Measurements from ENCODE around the gene ABCA3.

Gene ABCA3

DNA sequence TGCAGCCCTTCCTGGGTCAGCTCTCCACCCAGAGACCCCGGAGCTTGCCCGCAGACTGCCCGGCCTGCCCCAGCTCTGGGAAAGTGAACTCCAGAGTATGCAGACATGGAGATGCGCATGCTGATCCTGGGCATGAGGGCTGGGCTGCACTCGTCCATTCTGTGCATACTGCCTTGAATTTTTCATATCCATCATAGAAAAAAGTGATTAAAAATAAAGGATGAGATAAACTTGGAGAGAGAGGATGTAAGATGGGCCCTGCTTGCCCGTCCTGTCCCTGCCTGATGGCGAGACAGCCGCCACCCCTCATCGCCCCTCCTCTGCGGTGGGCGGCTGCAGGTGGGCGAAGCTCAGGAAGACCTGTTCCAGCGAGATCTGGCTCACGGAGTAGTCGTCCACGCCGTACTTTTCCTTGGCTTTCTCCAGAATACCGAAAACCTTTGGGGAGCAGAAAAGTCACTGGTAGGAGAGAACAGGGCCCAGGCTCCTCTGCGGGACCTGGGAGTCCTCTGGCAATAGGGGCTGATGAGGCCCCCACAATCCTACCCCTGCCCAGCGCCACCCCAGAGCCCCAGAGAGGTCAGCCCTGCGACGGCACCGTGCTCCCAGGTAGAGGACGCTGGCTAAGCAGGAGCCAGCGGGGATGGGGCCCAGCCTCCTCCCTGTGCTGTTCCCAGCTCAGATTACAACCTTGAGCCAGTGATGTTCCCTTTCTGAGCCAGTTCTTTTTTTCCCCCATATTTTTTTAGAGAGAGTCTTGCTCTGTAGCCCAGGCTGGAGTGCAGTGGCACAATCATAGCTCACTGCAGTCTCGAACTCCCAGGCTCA, 63.9 kb downstream of the ABCA3 start:
- TF ChIP-seq, protein P1, sequence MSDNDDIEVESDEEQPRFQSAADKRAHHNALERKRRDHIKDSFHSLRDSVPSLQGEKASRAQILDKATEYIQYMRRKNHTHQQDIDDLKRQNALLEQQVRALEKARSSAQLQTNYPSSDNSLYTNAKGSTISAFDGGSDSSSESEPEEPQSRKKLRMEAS (IDR thresholded peaks at IDR 0.05; ENCODE audit: low read depth, low read length): no peak
- TF ChIP-seq MYC (IDR thresholded peaks at IDR 0.05; ENCODE audit: low read depth, low read length) (no peak), POLR2A (IDR thresholded peaks at IDR 0.05; ENCODE audit: extremely low read depth, insufficient read length) (no peak)
- TF ChIP-seq, protein P2, sequence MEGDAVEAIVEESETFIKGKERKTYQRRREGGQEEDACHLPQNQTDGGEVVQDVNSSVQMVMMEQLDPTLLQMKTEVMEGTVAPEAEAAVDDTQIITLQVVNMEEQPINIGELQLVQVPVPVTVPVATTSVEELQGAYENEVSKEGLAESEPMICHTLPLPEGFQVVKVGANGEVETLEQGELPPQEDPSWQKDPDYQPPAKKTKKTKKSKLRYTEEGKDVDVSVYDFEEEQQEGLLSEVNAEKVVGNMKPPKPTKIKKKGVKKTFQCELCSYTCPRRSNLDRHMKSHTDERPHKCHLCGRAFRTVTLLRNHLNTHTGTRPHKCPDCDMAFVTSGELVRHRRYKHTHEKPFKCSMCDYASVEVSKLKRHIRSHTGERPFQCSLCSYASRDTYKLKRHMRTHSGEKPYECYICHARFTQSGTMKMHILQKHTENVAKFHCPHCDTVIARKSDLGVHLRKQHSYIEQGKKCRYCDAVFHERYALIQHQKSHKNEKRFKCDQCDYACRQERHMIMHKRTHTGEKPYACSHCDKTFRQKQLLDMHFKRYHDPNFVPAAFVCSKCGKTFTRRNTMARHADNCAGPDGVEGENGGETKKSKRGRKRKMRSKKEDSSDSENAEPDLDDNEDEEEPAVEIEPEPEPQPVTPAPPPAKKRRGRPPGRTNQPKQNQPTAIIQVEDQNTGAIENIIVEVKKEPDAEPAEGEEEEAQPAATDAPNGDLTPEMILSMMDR (IDR thresholded peaks at IDR 0.05; ENCODE audit: low read depth, low read length): no peak

DNA sequence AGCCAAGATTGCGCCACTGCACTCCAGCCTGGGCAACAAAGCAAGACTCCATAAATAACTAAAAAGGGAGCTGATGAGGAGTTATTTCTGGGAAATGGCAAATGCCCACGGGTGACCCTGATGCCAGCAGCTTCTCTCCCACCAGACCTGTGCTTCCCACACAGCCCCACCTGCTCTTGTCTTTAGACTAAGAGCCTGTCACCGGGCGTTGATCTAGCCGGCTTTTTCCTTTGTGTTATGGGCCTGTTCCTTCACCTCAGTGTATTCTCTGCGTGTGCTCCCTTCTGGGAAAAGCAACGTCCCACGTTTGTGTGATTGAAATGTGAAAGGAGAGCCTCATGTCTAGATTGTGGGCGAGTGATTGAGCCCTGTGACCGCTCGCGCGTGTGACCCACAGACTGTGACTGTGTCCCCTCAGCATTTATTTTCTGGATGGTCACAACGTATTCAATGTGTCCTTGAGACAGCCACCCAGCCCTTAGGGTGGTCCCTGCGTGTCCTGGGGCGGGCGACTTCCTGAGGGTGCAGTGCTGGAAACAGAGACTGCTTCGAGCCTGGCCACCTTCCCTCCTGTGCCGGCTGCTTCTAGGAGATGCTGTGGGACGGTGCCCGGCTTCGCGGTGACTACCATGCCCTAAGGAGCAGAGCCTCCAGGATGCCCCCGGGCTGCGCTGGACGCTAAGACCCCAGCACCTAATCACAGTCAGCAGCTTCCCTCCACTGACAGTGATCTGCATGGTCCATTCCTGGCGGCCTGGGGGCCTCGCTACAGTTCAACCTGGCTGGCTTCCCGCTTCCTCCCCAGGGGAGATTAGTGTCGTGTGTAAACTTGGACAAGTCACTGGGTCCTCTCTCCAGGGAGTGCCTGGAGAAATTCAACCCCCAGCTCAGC, 64.8 kb downstream of the ABCA3 start:
- no peak for DNase-seq (ENCODE audit: low read depth)
- TF ChIP-seq MYC (IDR thresholded peaks at IDR 0.05; ENCODE audit: low read depth, low read length) (no peak), POLR2A (IDR thresholded peaks at IDR 0.05; ENCODE audit: extremely low read depth, insufficient read length) (no peak)
- TF ChIP-seq, protein P1 (IDR thresholded peaks at IDR 0.05; ENCODE audit: low read depth, low read length): no peak

More for the DNA sequence above, 63.9 kb downstream of the ABCA3 start:
- no peak for DNase-seq (ENCODE audit: low read depth)
- no peak overlapping the region for H3K4me3 ChIP-seq (ENCODE audit: low read depth, low read length)

DNA sequence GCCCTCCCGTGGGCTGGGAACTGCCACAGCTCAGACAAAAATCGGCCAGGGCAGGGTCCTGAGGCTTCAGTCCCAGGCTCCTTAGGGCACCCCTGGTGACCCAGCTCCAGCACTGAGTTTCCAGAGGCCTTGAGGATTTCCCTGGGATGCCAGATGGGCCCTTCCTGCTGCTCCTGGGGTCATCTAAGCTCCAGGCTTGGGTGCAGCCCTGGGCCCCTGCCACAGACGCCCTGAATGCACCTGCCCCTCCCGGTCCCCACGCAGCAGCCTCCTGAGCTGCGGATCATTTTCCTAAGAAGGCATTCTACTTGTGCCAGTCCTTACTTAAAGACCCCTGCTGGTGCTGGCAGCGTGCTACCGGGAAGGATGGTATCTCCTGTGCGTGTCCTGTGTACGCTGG, 66.6 kb downstream of the ABCA3 start:
- no peak for DNase-seq (ENCODE audit: low read depth)
- H3K4me3 ChIP-seq (ENCODE audit: low read depth, low read length): no peak overlapping the region
- TF ChIP-seq, protein P1 (IDR thresholded peaks at IDR 0.05; ENCODE audit: low read depth, low read length): no peak
- TF ChIP-seq POLR2A (IDR thresholded peaks at IDR 0.05; ENCODE audit: extremely low read depth, insufficient read length) (no peak), MYC (IDR thresholded peaks at IDR 0.05; ENCODE audit: low read depth, low read length) (no peak)
- TF ChIP-seq, protein P2 (IDR thresholded peaks at IDR 0.05; ENCODE audit: low read depth, low read length): no peak

More for the DNA sequence above, 64.8 kb downstream of the ABCA3 start:
- H3K4me3 ChIP-seq (ENCODE audit: low read depth, low read length): no peak overlapping the region

DNA sequence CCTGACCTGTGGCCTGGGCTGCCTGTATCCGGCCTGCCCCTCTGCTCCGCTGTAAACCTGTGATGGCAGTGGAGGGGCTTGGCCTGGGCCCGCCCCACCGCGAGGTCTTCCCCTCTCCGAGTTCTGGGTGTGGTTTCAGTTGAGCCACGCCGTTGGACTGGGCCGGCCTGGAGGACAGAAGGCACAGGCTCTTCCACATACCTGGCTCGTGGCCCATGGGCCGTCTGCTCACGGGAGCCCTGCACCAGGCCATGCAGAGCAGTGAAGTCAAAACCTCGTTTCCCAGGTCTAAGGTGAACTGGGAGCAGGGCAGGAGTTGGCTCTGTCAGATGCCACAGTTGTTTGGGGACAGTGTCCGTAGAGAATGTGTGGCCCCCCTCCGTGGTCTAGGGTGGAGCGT, 67.0 kb downstream of the ABCA3 start:
- no peak overlapping the region for H3K4me3 ChIP-seq (ENCODE audit: low read depth, low read length)
- DNase-seq (ENCODE audit: low read depth): no peak
- TF ChIP-seq POLR2A (IDR thresholded peaks at IDR 0.05; ENCODE audit: extremely low read depth, insufficient read length) (no peak), MYC (IDR thresholded peaks at IDR 0.05; ENCODE audit: low read depth, low read length) (no peak)
- TF ChIP-seq, protein P2 (IDR thresholded peaks at IDR 0.05; ENCODE audit: low read depth, low read length): no peak
- TF ChIP-seq, protein P1 (IDR thresholded peaks at IDR 0.05; ENCODE audit: low read depth, low read length): no peak

DNA sequence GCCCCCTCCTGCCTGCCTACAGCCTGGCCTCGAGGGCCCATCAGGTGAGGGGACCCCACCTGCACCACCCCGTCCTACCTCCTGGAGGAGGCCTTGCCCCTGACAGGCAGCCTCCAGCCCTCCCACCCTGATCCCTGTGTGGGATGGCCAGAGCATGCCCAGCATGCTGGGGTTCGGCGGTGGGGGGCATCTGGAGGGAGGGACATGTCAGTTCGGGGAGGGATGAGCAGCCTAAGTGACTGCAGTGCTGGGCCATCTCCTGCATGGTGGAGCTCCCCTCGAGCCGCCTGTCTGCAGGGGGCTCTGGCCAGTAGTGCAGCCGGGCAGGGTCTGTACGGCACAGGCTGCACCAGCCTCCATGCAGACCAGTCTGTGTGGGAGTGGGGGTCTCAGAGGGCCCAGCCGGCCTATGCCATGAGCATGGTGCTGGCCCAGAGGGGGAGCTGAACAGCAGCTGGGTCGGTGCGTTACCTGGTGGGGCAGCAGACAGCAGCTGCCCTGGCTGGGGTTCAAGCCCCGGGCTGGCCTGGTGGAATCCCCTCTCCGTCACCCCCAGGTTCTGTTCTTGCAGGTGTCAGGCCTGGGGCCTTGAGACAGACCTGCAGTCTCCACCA, 68.6 kb downstream of the ABCA3 start:
- TF ChIP-seq, protein P1 (IDR thresholded peaks at IDR 0.05; ENCODE audit: low read depth, low read length): no peak
- DNase-seq (ENCODE audit: low read depth): no peak
- no peak overlapping the region for H3K4me3 ChIP-seq (ENCODE audit: low read depth, low read length)

DNA sequence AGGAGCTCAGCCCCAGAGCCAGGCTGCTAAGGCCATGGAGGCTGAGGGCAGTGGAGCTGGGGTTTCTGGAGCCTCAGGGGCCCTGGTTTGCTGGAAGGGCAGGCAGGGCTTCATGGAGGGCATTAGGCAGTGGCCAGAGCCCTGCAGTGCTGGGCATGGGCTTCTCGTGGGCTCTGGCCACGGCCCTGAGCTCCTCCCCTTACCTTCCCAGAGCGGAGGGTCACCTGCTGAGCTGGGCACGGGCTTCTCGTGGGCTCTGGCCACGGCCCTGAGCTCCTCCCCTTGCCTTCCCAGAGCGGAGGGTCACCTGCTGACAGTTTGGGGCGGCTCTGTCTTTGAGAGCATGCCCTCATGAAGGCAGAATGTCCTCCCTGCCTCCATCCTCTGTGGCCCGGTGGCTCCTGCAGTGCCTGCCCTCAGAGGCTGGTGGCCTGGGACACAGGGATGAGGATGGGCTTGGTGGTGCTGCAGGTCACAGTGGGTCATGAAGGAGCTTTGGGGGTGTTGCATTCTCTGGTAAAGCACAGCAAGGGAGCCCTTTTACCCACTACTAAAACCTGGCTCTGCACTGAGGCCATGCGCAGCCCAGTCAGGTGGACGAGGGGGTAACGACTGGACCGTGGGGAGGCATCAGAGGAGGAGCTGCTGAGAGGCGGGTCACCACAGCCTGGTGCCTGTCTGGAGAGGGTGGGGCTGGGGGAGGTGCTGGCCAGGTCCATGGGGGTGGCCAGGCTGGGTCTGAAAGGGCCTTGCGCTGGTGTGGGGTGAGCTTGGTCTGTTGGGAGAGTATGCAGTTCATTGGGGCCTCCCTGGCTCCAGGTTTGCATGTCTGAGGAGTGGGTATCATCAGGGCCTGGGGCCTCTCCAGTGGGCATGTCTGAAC, 69.7 kb downstream of the ABCA3 start:
- no peak overlapping the region for H3K4me3 ChIP-seq (ENCODE audit: low read depth, low read length)
- TF ChIP-seq, protein P1 (IDR thresholded peaks at IDR 0.05; ENCODE audit: low read depth, low read length): no peak
- TF ChIP-seq POLR2A (IDR thresholded peaks at IDR 0.05; ENCODE audit: extremely low read depth, insufficient read length) (no peak), MYC (IDR thresholded peaks at IDR 0.05; ENCODE audit: low read depth, low read length) (no peak)
- TF ChIP-seq, protein P2 (IDR thresholded peaks at IDR 0.05; ENCODE audit: low read depth, low read length): no peak
- no peak for DNase-seq (ENCODE audit: low read depth)
